HCT116 (cell line): Measurements from ENCODE around the gene TPPP3. TPM values are rescaled to one million over a fixed set of nuclear protein-coding genes. Genes with fewer than 3 reads are reported as not detected.

ENCODE experiments used
- ATAC-seq: fragments of 200-7000 bp; cut with Tn5 transposase; 2 replicates; pipeline ENCODE4 v1.9.1; 2020; ENCODE audit warnings: mild to moderate bottlenecking, moderate library complexity
- BruUV-seq: library from RNA; stranded (reverse); fragments of 400-500 nt; replicated peaks from 2 replicates; lab custom pipeline; 2021; lab: Mats Ljungman, UMichigan
- CTCF ChIA-PET: fragments of 300-600 bp; sonication (Branson Sonifier 250); formaldehyde crosslinking; loops from one replicate; lab custom pipeline; 2021; ENCODE audit warnings: antibody characterized with exemption; lab: Charles Lee
- POLR2A ChIA-PET: fragments of 300-600, 350-600 bp; sonication (Branson Sonifier 250); formaldehyde crosslinking; loops from one replicate; lab custom pipeline; 2021; ENCODE audit warnings: antibody characterized with exemption; lab: Charles Lee
- RAD21 ChIA-PET, 2 experiments: fragments of 300-600 bp; sonication (Branson Sonifier 250); formaldehyde crosslinking; loops; one replicate each; lab custom pipeline; 2023; ENCODE audit warnings: low total read pairs in 2 of 2; ENCODE audit not compliant: uncharacterized antibody in 2 of 2, unreplicated experiment in 2 of 2, low non-redundant PET in 1 of 2; lab: Charles Lee
- DNase-seq: peaks from one replicate; pipeline ENCODE4 v3.0.0-alpha.2; 2010; ENCODE audit warnings: low read depth, low spot score
- H2AFZ ChIP-seq: fragments of 200-600 bp; shearing (Covaris generic), sonication (generic); 2 replicates; pipeline ENCODE4 v1.6.1; 2017; ENCODE audit warnings: low read depth, mixed run types, mixed read lengths, antibody characterized with exemption, low read length; ENCODE audit not compliant: poor library complexity, severe bottlenecking
- H3K27ac ChIP-seq: 2 replicates; pipeline ENCODE4 v1.5.1; 2012; ENCODE audit warnings: low read depth, low read length
- H3K27me3 ChIP-seq: fragments of 200-600 bp; sonication (generic); 2 replicates; pipeline ENCODE4 v1.6.1; 2016; ENCODE audit warnings: mixed run types, low read length, mixed read lengths; ENCODE audit not compliant: insufficient read depth
- H3K36me3 ChIP-seq, 2 experiments: fragments of 200-500 bp in 1 of 2; fragments of 200-600 bp in 1 of 2; sonication (Bioruptor generic) in 1 of 2; sonication (generic) in 1 of 2; 2 replicates each; pipeline versions ENCODE4 v1.5.1 to v1.6.1; 2014 to 2016; ENCODE audit warnings: low read length in 2 of 2, inconsistent platforms in 1 of 2, mixed read lengths in 1 of 2, mixed run types in 1 of 2; ENCODE audit not compliant: insufficient read depth in 2 of 2, control insufficient read depth in 1 of 2
- H3K4me1 ChIP-seq, 2 experiments: fragments of 200-600 bp in 1 of 2; sonication (generic) in 1 of 2; 2 replicates each; pipeline versions ENCODE4 v1.5.1 to v1.6.1; 2012 to 2017; ENCODE audit warnings: low read length in 2 of 2, inconsistent platforms in 1 of 2, mild to moderate bottlenecking in 1 of 2, mixed read lengths in 1 of 2, mixed run types in 1 of 2, moderate library complexity in 1 of 2; ENCODE audit not compliant: insufficient read depth in 2 of 2, control insufficient read depth in 1 of 2
- H3K4me2 ChIP-seq: fragments of 200-600 bp; sonication (generic); 2 replicates; pipeline ENCODE4 v1.6.1; 2017; ENCODE audit warnings: mixed run types, low read length, mixed read lengths
- H3K4me3 ChIP-seq, 2 experiments: fragments of 200-600 bp in 1 of 2; sonication (generic) in 1 of 2; replicated peaks in 1 of 2; 2 replicates each; pipeline ENCODE4 v1.5.1; 2011 to 2016; ENCODE audit warnings: low read length in 2 of 2, control low read depth in 1 of 2, low read depth in 1 of 2, mild to moderate bottlenecking in 1 of 2, mixed read lengths in 1 of 2, mixed run types in 1 of 2
- H3K79me2 ChIP-seq: fragments of 200-600 bp; sonication (generic); 2 replicates; pipeline ENCODE4 v1.6.1; 2017; ENCODE audit warnings: mild to moderate bottlenecking, mixed run types, low read length, moderate library complexity, mixed read lengths; ENCODE audit not compliant: insufficient read depth
- H3K9ac ChIP-seq: fragments of 200-600 bp; sonication (generic); 2 replicates; pipeline ENCODE4 v1.6.1; 2016; ENCODE audit warnings: low read length, mixed read lengths
- H3K9me2 ChIP-seq: fragments of 200-600 bp; sonication (generic), shearing (Covaris generic); 2 replicates; pipeline ENCODE4 v1.6.1; 2017; ENCODE audit warnings: mixed run types, mild to moderate bottlenecking, moderate library complexity; ENCODE audit not compliant: insufficient read depth
- H3K9me3 ChIP-seq, 2 experiments: fragments of 200-500 bp in 1 of 2; fragments of 200-600 bp in 1 of 2; sonication (Bioruptor generic) in 1 of 2; sonication (generic) in 1 of 2; 2 replicates each; pipeline ENCODE4 v1.6.1; 2014 to 2017; ENCODE audit warnings: low read length in 2 of 2, mixed read lengths in 2 of 2, inconsistent platforms in 1 of 2, low read depth in 1 of 2, mild to moderate bottlenecking in 1 of 2, mixed run types in 1 of 2, moderate library complexity in 1 of 2; ENCODE audit not compliant: control insufficient read depth in 1 of 2, insufficient read depth in 1 of 2
- H4K20me1 ChIP-seq: fragments of 200-600 bp; sonication (generic), shearing (Covaris generic); 2 replicates; pipeline ENCODE4 v1.6.1; 2017; ENCODE audit warnings: mixed run types, mild to moderate bottlenecking, moderate library complexity; ENCODE audit not compliant: insufficient read depth
- ATF3 ChIP-seq: IDR thresholded peaks from 2 replicates; pipeline ENCODE4 v1.6.1; 2012
- CBX3 ChIP-seq: IDR thresholded peaks from 2 replicates; pipeline ENCODE4 v1.6.1; 2012; ENCODE audit warnings: low read depth
- CEBPB ChIP-seq: IDR thresholded peaks from 2 replicates; pipeline ENCODE4 v1.6.1; 2012; ENCODE audit warnings: low read depth
- EGR1 ChIP-seq: IDR thresholded peaks from 2 replicates; pipeline ENCODE4 v1.6.1; 2012; ENCODE audit warnings: low read depth
- EZH2 ChIP-seq: fragments of 200-600 bp; sonication (generic); IDR thresholded peaks from 2 replicates; pipeline ENCODE4 v1.6.1; 2017; ENCODE audit warnings: antibody characterized with exemption, mixed run types
- EZH2phosphoT487 ChIP-seq: fragments of 200-600 bp; IDR thresholded peaks from 2 replicates; pipeline ENCODE4 v1.6.1; 2018; ENCODE audit warnings: antibody characterized with exemption, borderline replicate concordance
- FOSL1 ChIP-seq: IDR thresholded peaks from 2 replicates; pipeline ENCODE4 v1.6.1; 2012; ENCODE audit warnings: low read depth
- JUND ChIP-seq: IDR thresholded peaks from 2 replicates; pipeline ENCODE4 v1.6.1; 2012
- MAX ChIP-seq: IDR thresholded peaks from 2 replicates; pipeline ENCODE4 v1.6.1; 2012
- POLR2A ChIP-seq: IDR thresholded peaks from 2 replicates; pipeline ENCODE4 v1.7.0; 2011; ENCODE audit warnings: borderline replicate concordance; ENCODE audit not compliant: insufficient read depth, insufficient read length; ENCODE audit errors: extremely low read depth
- RAD21 ChIP-seq: IDR thresholded peaks from 2 replicates; pipeline ENCODE4 v1.6.1; 2012; ENCODE audit warnings: low read depth, mild to moderate bottlenecking
- REST ChIP-seq: IDR thresholded peaks from 2 replicates; pipeline ENCODE4 v1.6.1; 2012; ENCODE audit warnings: low read depth
- SIN3A ChIP-seq: IDR thresholded peaks from 2 replicates; pipeline ENCODE4 v1.6.1; 2012; ENCODE audit warnings: low read depth
- SP1 ChIP-seq: IDR thresholded peaks from 2 replicates; pipeline ENCODE4 v1.6.1; 2012; ENCODE audit warnings: low read depth
- SRF ChIP-seq: IDR thresholded peaks from 2 replicates; pipeline ENCODE4 v1.6.1; 2012; ENCODE audit warnings: low read depth
- TCF7L2 ChIP-seq: IDR thresholded peaks from 2 replicates; pipeline ENCODE4 v1.7.0; 2011; ENCODE audit warnings: borderline replicate concordance, inconsistent platforms; ENCODE audit not compliant: insufficient read depth, insufficient read length; ENCODE audit errors: extremely low read depth
- ZBTB33 ChIP-seq: IDR thresholded peaks from 2 replicates; pipeline ENCODE4 v1.6.1; 2011; ENCODE audit warnings: mild to moderate bottlenecking, low read length, moderate library complexity; ENCODE audit not compliant: insufficient replicate concordance; ENCODE audit errors: extremely low read depth
- ZFX ChIP-seq: fragments of 450-650 bp; IDR thresholded peaks from 2 replicates; pipeline ENCODE4 v1.6.1; 2017
- ZNF274 ChIP-seq: fragments of 200-500 bp; sonication (Bioruptor generic); IDR thresholded peaks from 2 replicates; pipeline ENCODE4 v1.6.1; 2014; ENCODE audit warnings: mild to moderate bottlenecking, low read depth, low read length, inconsistent platforms
- intact Hi-C: fragments of 100-400 bp; cut with micrococcal nuclease; formaldehyde crosslinking; loops from 2 replicates; pipeline ENCODE4 v1.10.0; 2022
- total RNA-seq: library from RNA; stranded (reverse); gene quantifications from one replicate; pipeline ENCODE4 v1.2.1, GENCODE V29; 2021; ENCODE audit not compliant: unreplicated experiment

Gene TPPP3
- total RNA-seq, 1 experiment from 2014 or later = 1.2 TPM

GRCh38 chr16:67346341-67346740 lies 47.0 kb downstream of the TPPP3 start:
- no peaks in the 10 kb centered on the region for H3K27me3 ChIP-seq
- ATAC-seq (no peak), DNase-seq (no peak)
- H3K79me2 ChIP-seq = no peaks in the 10 kb centered on the region
- no peaks in the 10 kb centered on the region for H3K4me1 ChIP-seq
- H3K4me3 ChIP-seq = no peak overlapping the region
- CTCF ChIA-PET = interaction anchor here (2.6 kb wide), 1 partner anchor 86 kb away, joined by 7 read pairs; no protein-coding TSS in a partner anchor
- TF ChIP-seq EGR1 (no peak), SIN3A (no peak), ZFX (no peak), POLR2A (no peak), RAD21 (no peak), CEBPB (no peak), EZH2phosphoT487 (no peak), ZBTB33 (no peak), REST (no peak), MAX (no peak), JUND (no peak), SRF (no peak), CBX3 (no peak), ZNF274 (no peak), EZH2 (no peak), ATF3 (no peak), TCF7L2 (no peak), FOSL1 (no peak), SP1 (no peak)
- no peaks in the 10 kb centered on the region for H3K9me2 ChIP-seq
- H4K20me1 ChIP-seq = no peaks in the 10 kb centered on the region
- no peaks in the 10 kb centered on the region for H3K36me3 ChIP-seq
- H3K9ac ChIP-seq = no peak overlapping the region
- RAD21 ChIA-PET = no interaction called here
- no TSS peak for BruUV-seq
- H3K27ac ChIP-seq = no peak overlapping the region
- H2AFZ ChIP-seq = no peak overlapping the region
- no peaks in the 10 kb centered on the region for H3K9me3 ChIP-seq
- intact Hi-C loops = no loop called here
- H3K4me2 ChIP-seq = no peak overlapping the region
- POLR2A ChIA-PET = no interaction called here
